ENCODE results near the gene ARHGAP6. TPM values are rescaled to one million over a fixed set of nuclear protein-coding genes. Genes with fewer than 3 reads are reported as not detected.

ARHGAP6 gene
- total RNA-seq, 4 donors from 2014 or later, result 0.64 to 9.5 (median 2.3) TPM

- H3K4me1 ChIP-seq, result peaks cover 0 to 6% (median 0%) of the 10 kb centered on the region in 3 donors
- no peak for DNase-seq
- no peak for TF ChIP-seq CTCF (IDR thresholded peaks at IDR 0.05)
- no peak for TF ChIP-seq POLR2A (IDR thresholded peaks at IDR 0.05)
- intact Hi-C loops (cut with DNase I), result no loop called here
- H3K36me3 ChIP-seq, result no peaks in the 10 kb centered on the region
- H3K9me3 ChIP-seq, result no peaks in the 10 kb centered on the region
- H3K27ac ChIP-seq, result peak overlapping the region in 2 of 4 donors; percentile 14 to 50
- WGBS, 2 donors, result 78 to 92% methylated on average over 4 of the region's 4 CpGs
- H3K27me3 ChIP-seq, result no peaks in the 10 kb centered on the region
- no peak overlapping the region for H3K4me3 ChIP-seq
Observed at GRCh38 chrX:11420851-11421250, 244.9 kb downstream of the ARHGAP6 start.

- no peak for TF ChIP-seq POLR2A (IDR thresholded peaks at IDR 0.05)
- TF ChIP-seq CTCF (IDR thresholded peaks at IDR 0.05), result no peak
- no peaks in the 10 kb centered on the region for H3K9me3 ChIP-seq
- H3K36me3 ChIP-seq, result no peaks in the 10 kb centered on the region
- DNase-seq, result no peak
- peaks cover 0 to 6% (median 0%) of the 10 kb centered on the region in 3 donors for H3K4me1 ChIP-seq
- H3K27me3 ChIP-seq, result no peaks in the 10 kb centered on the region
- 55 to 62% methylated on average over 6 of the region's 6 CpGs for WGBS, 2 donors
- no peak overlapping the region for H3K27ac ChIP-seq
- intact Hi-C loops (cut with DNase I), result no loop called here
- no peak overlapping the region for H3K4me3 ChIP-seq
Observed at GRCh38 chrX:11419102-11419501, 246.6 kb downstream of the ARHGAP6 start.

DNA sequence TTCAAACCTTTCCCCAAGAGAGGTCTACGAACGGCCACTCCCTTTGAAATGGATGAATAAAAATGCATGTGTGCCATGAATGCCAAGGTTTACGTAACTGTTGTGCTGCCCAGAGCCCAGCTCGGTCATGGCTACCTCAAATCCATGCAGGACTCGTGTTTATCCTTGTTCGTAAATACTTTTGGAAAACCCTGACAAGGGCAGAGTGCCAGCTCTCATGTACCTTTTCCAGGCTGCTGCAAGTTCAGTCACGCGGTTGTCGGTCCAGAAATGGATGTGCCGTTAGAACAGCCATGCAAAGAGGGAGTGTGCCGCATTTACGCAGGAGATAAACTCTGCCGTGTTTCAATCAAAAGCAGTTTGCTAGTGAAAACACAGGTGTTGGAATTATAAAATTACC is 249.1 kb downstream of the ARHGAP6 start:
- Histone ChIP-seq H3K4me1 (peaks cover 0 to 6% (median 0%) of the 10 kb centered on the region in 3 donors), H3K27ac (no peak overlapping the region), H3K4me3 (no peak overlapping the region), H3K36me3 (no peaks in the 10 kb centered on the region), H3K27me3 (no peaks in the 10 kb centered on the region), H3K9me3 (no peaks in the 10 kb centered on the region)
- WGBS, 2 donors, result 26 to 58% methylated on average over 4 to 13 of the region's 13 CpGs
- no peak for DNase-seq
- TF ChIP-seq POLR2A (IDR thresholded peaks at IDR 0.05), result no peak
- no peak for TF ChIP-seq CTCF (IDR thresholded peaks at IDR 0.05)
- intact Hi-C loops (cut with DNase I), result no loop called here

GRCh38 chrX:11414091-11414490 is 251.6 kb downstream of the ARHGAP6 start:
- H3K4me3 ChIP-seq, result no peak overlapping the region
- intact Hi-C loops (cut with DNase I), result no loop called here
- H3K27me3 ChIP-seq, result no peaks in the 10 kb centered on the region
- H3K27ac ChIP-seq, result no peak overlapping the region
- no peak for DNase-seq
- peaks cover 0 to 6% (median 0%) of the 10 kb centered on the region in 3 donors for H3K4me1 ChIP-seq
- no peaks in the 10 kb centered on the region for H3K9me3 ChIP-seq
- WGBS, 2 donors, result 93 to 94% methylated on average over 1 of the region's 1 CpG
- TF ChIP-seq POLR2A (IDR thresholded peaks at IDR 0.05) (no peak), CTCF (IDR thresholded peaks at IDR 0.05) (no peak)
- H3K36me3 ChIP-seq, result no peaks in the 10 kb centered on the region

DNA sequence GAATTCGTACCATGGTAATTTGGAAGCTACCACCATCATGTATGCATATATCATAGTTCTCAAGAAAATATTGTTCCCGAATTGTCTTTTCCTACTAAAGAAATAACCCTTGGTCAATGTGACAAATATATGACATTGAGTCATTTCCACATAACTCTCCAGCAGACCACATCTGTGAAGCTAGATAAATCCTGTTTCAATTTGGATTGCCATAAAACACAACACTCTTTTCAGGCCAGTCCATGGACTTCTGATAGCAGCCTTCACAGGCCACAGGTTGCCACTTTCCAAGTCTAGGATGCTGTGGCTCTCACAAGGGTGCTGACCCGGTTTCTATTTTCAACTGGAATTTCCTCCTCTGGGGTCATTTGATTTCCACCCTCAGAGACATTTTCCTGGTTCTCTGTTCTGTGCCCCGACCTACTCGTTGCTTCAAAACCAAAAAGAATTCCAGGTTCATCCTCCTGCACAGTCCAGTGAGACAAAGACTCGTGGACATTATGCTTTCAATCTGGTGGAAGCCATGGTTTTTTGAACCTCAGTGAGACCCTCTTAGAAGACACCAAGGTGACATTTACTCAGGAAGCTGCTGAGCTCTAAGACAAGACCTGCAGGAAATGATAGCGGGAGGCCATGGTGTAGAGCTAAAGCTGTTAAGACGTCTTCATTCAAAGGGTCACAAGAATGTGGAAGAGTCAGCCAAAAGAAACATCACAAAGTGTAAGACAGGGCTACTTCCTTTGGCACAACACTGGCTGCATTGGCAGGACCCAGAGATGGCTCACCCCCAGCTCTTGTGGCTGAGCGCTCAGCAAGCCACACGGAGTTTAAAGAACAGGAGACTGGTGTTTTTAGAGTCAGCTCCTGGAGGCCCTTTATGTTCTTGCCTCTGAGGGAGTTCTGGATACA is 252.8 kb downstream of the ARHGAP6 start:
- no peak overlapping the region for H3K27ac ChIP-seq
- H3K27me3 ChIP-seq, result no peaks in the 10 kb centered on the region
- DNase-seq, result no peak
- H3K9me3 ChIP-seq, result no peaks in the 10 kb centered on the region
- no peak for TF ChIP-seq POLR2A (IDR thresholded peaks at IDR 0.05)
- no peak for TF ChIP-seq CTCF (IDR thresholded peaks at IDR 0.05)
- 62 to 64% methylated on average over 5 to 8 of the region's 10 CpGs for WGBS, 2 donors
- intact Hi-C loops (cut with DNase I), result no loop called here
- no peaks in the 10 kb centered on the region for H3K36me3 ChIP-seq
- H3K4me3 ChIP-seq, result no peak overlapping the region
- peaks cover 0 to 6% (median 0%) of the 10 kb centered on the region in 3 donors for H3K4me1 ChIP-seq
